Jurkat, Clone E6-1 (cell line): ENCODE data around the gene FTCD.

Experiments used
- DNase-seq: peaks from one replicate; pipeline ENCODE4 v3.0.0-alpha.2; 2011; ENCODE audit warnings: low read depth, low spot score
- H3K4me3 ChIP-seq: 2 replicates; pipeline ENCODE4 v1.5.1; 2011; ENCODE audit warnings: mild to moderate bottlenecking, low read length, control low read depth, moderate library complexity

FTCD gene

GRCh38 chr21:46088189-46088588, 67.2 kb downstream of the FTCD start:
- H3K4me3 ChIP-seq = no peak overlapping the region
- DNase-seq = no peak

GRCh38 chr21:46087641-46088040, 67.7 kb downstream of the FTCD start:
- no peak for DNase-seq
- H3K4me3 ChIP-seq = no peak overlapping the region
